D721Med (cell line): ENCODE measurements around the gene CADPS.

Source experiments
- DNase-seq: peaks from one replicate; pipeline ENCODE4 v3.0.0; 2011; ENCODE audit warnings: low spot score; ENCODE audit not compliant: insufficient read length
- FAIRE-seq: peaks from 2 replicates; lab custom pipeline; 2011; peaks lifted over from hg19 to GRCh38; lab: Jason Lieb, UNC
- TF ChIP-seq, protein P1 (sequence below): IDR thresholded peaks from 2 replicates; pipeline ENCODE4 v1.5.1; 2012; ENCODE audit warnings: mild to moderate bottlenecking, control low read depth; ENCODE audit not compliant: insufficient read depth; ENCODE audit errors: missing control alignments

The CADPS gene

DNA sequence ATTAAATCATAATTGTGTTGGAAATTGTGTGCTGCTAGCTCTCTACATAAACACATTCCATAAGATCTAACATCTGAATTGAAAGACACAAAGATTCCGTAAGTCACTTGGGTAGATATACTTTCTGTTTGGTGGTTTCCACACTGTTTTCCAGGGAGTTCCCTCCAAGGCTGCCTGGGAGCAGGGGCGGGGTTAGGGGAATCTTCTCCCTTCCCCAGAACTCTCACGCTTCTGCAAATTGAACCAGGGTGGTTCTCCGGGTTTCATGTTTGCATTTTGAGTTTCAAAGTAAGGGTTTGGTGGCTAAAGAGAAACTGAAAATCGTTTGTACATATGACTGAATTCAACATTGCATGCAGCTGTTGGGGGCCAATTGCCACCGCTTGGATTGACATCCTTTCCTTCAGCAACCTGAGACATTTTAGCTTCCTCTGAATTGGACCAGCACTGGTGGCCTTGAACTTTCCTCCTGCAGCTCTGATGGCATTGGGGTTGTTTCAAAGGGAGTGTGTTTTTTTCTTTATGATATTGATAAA lies 309.1 kb downstream of the CADPS start:
- TF ChIP-seq, protein P1, sequence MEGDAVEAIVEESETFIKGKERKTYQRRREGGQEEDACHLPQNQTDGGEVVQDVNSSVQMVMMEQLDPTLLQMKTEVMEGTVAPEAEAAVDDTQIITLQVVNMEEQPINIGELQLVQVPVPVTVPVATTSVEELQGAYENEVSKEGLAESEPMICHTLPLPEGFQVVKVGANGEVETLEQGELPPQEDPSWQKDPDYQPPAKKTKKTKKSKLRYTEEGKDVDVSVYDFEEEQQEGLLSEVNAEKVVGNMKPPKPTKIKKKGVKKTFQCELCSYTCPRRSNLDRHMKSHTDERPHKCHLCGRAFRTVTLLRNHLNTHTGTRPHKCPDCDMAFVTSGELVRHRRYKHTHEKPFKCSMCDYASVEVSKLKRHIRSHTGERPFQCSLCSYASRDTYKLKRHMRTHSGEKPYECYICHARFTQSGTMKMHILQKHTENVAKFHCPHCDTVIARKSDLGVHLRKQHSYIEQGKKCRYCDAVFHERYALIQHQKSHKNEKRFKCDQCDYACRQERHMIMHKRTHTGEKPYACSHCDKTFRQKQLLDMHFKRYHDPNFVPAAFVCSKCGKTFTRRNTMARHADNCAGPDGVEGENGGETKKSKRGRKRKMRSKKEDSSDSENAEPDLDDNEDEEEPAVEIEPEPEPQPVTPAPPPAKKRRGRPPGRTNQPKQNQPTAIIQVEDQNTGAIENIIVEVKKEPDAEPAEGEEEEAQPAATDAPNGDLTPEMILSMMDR, result no peak
- no peak for FAIRE-seq
- DNase-seq, result no peak

DNA sequence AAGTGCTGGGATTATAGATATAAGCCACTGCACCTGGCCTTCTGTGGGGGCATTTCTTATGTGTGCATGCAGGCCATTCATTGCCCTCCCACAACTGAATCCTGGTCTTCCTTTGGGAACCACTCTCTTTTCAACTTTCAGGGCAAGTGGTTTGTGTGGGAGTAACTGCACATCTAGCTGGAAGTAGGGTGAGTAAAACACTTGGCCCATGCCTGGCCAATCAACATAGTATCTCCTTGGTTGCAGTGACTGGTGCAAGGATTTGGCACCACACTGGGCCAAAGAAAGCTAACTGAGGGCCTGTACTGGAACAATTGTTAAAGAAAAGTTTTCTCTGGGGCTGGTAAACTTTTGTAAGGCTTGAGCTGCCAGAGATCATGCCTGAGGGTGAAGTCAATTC lies 312.6 kb downstream of the CADPS start:
- DNase-seq, result no peak
- FAIRE-seq, result no peak
- TF ChIP-seq, protein P1, result no peak

DNA sequence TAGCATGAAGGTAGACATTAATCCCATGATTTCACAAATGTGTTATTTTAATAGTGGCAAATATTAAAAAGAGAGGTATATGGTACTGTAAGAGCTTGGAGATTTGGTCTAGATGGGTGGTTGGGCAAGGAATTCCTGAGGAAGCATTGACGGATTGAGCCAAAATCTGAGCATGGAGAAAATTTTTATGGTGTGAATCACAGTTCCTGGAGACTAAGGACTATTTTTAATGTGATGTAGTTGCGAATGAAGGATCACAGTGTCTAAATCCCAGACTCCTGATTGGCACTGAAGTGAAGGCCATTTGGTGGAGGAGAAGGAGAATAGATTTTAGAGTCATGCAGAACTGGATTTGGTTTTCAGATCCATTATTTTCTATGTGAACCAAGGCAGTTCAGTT lies 313.2 kb downstream of the CADPS start:
- FAIRE-seq (no peak), DNase-seq (no peak)
- TF ChIP-seq, protein P1, result no peak

DNA sequence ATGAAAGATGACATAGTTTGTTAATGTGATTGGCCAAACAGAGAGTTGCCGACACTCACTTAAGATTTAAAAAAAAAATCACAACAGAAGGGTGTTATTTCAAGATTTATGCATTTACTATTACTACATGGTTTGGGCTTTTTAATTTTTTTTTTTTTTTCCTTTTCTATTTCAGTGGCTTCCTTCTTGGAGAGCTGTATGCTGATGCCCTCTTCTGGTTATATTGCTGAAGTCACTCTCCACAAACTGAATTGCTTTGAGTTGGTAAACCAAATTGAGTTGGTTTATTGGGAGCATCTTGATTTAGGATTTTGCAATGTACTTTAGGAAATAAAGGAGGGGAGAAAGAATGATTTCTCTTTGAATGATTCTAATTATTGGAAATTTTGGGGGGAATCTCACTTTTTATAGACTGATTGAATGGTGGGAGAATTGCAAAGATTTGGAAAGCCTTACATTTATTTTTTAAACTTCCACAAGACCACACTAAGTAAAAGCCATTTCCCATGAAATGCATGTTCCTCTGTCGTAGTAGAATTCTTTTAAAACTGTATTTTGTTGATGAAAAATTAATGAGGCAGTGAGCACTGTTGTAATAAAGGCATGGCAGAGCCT lies 315.3 kb downstream of the CADPS start:
- FAIRE-seq, result no peak
- no peak for DNase-seq

DNA sequence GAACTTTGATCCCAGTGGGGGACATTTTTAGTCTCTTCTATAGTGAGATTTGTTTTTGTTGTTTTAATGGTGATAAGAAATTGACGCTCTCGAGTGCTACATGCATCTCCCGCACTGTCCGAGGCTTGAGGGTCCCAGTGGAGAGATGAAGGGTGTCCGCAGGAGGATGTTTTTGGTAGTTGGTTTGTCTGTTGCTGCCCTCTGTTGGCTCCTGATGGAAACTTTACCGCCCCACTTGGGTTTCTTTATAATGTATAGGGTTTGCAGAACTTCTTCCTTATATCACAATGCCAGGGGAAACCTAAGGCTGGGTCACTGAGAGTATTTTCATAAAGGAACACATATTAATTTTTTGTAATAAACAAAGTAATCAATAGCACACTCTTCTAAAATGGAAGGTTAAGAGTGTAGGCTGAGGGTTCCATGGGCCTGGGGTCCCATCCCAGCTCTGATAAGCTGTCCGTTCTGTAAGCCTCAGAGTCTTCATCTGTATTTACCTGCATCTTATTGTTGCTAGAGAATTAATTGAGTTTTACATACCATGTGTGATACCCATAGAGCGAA lies 316.6 kb downstream of the CADPS start:
- DNase-seq (no peak), FAIRE-seq (no peak)
- TF ChIP-seq, protein P1, result peak; percentile 38

More for the DNA sequence above, 315.3 kb downstream of the CADPS start:
- TF ChIP-seq, protein P1, result peak; percentile 48

DNA sequence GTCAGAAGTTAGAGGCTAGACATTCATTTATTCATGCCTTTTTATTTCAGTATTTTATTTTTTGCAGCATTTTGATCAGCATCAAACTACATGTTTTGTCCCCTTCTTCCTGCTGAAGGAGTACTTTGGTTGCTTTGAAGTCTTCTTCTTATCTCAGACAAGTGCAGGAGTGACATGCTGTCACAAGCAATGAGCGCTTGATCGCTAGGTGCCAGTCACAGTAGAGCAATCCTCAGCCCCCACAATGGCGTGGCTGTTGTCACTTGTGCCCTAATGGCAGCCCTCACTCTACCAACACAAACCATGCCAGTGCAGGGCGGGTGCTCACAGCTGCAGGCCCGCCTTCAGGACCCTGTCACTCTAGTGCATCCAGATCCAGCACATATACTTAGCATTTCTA lies 317.2 kb downstream of the CADPS start:
- no peak for FAIRE-seq
- TF ChIP-seq, protein P1, result no peak
- DNase-seq, result no peak

DNA sequence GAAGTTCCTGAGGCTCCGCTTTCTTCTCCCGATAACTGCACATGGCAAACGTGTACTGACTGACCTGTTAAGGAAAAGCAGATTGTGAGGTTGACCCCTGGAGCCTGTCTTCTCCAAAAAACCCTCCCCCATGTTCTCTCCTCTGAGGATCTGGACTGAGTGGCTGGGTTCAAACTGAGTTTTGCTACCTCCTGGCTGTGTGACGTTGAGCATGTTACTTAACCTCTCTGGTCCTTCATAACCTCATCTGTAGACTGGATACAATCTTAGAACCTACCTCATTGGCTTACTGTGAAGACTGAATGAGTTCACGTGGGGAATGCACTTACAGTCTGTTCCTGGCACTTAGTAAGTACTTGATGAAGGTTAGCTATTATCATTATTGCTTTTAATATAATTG lies 317.8 kb downstream of the CADPS start:
- TF ChIP-seq, protein P1, result no peak
- FAIRE-seq (no peak), DNase-seq (no peak)
